ENCODE data around the gene TMEM14B.
"Not testable (repeated sequence)": the region's sequence is repeated elsewhere in the genome, so short reads cannot be mapped to it uniquely, and the experiment has no call there.

Gene TMEM14B

DNA sequence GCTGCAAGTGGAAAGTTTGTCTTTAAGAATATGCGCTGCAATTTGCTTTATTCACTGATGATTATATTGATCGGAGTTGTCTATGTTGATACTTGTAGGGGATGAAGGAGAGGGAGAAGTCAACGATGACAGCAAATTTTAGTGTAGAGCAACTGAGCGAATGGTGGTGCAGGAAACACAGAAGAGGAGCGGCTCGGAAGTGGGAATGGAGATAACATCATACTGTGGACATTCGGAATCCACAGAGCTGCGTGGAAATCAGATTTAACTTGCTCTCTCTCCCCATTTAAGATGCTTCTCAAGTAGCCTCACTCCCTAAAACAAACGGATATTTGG is 722 bp upstream of the TMEM14B start:
- no peak for DNase-seq (ENCODE audit: low spot score)

GRCh38 chr6:10749734-10750133 is 2.1 kb downstream of the TMEM14B start:
- DNase-seq (ENCODE audit: low spot score) = no peak

GRCh38 chr6:10750568-10750967 is 3.0 kb downstream of the TMEM14B start:
- not testable (repeated sequence) for DNase-seq (ENCODE audit: low spot score)

- not testable (repeated sequence) for DNase-seq (ENCODE audit: low spot score)
Measured at GRCh38 chr6:10751757-10752156, 4.2 kb downstream of the TMEM14B start.

- no peak for DNase-seq (ENCODE audit: low spot score)
Measured at GRCh38 chr6:10756085-10756484, 8.5 kb downstream of the TMEM14B start.

DNA sequence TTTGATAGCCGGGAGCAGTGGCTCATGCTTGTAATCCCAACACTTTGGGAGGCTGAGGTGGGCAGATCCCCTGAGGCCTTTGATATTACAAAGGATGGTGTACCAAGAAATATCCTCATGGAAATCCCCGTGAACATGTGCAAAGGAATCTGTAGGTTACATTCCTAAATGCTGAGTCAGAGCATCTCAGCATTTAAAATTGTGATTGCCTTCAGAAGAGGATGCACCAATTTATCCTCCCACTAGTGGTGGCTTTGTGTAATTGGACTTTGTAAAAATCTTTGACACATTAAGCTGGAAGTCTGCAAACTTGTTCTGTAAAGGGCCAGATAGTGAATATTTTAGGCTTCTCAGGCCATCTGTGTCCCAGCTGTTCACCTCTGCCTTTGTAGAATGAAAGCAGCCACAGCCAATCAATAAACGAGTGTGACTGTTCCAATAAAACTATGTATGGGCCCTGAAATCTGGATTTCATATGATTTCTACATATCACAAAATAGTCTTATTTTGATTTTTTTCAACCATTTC is 11.8 kb downstream of the TMEM14B start:
- peak; percentile 48 for DNase-seq (ENCODE audit: low spot score)

DNA sequence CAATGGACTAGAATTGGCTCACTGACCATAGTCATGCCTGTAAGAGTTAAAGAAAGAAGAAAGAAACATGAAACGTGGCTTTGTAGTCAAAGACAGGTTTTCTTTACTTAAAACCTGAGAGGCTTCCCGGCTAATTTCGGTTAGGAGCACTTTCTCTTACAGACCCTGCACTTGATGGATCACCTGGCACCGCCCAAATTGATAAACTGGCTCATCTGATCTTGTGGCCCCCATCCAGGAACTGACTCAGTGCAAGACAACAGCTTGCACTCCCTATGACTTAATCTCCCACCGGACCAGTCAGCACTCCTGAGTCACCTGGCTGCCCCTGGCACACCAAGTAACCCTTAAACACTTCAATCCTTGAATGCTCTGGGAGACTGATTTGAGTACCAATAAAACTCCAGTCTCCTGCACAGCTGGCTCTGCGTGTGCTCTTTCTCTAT is 12.3 kb downstream of the TMEM14B start:
- peak; percentile 16 for DNase-seq (ENCODE audit: low spot score)

DNA sequence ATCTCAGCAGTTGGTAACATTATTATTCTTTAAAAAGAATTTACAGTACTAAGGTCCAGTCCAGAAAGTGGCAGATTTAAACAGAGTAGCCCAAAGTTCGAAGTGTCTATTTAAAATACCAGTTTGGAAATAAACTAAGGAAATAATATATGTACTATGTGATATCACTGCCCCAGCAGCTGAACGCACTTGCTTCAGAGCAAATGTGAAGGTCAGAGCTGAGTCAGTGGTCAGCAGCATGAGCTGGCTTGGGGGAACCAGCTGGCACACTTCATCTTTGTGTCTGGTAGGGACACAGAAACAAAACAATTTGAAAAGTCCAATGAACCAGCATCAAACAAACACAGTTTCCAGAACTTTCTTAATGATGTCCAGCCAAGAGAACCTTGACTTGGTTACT is 15.4 kb downstream of the TMEM14B start:
- DNase-seq (ENCODE audit: low spot score) = no peak

GRCh38 chr6:10769419-10769818 is 21.8 kb downstream of the TMEM14B start:
- DNase-seq (ENCODE audit: low spot score) = no peak

DNA sequence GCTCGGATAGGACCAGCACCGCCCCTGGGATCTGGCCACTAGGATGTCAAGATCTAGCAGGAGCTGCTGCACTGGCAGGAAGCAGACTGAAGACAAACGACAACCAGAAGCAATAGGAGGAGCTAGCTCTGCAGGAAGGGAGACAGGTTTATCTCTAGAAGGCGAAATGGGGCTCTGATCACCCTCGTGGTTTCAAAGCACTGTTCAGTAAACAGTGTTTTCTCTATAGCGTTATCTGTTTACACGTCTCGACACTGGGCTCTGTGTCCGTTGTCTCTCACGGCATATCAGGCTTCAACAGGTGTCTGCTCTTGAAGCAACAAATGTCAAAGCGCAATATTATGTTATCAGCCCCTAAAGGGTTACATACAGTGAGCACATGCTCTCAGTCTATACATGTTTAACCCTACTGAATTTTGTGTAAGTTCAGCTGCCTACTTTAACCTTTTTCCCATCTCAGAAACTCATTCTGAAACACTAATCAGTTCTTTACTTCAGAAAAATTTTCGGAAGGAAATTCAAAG is 23.8 kb downstream of the TMEM14B start:
- DNase-seq (ENCODE audit: low spot score) = no peak

- no peak for DNase-seq (ENCODE audit: low spot score)
Measured at GRCh38 chr6:10778230-10778629, 30.6 kb downstream of the TMEM14B start.

DNA sequence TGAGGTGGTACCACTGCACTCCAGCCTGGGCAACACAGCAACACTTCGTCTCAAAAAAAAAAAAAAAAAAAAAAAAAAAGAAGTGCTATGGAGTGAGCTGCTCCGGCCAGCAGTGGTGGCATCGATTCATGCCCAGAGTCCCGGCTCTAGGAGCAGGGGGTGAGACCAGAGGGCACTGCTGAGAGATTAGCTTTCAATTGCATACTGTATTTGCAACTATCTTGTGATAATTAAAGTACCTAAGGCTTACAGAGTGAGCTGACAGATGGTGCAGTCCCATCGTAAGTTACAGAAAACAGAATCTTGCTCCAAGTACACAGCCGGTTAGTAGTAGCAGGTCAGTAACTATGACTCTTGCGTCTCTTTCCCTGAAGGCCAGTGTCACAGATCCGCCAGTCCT is 31.5 kb downstream of the TMEM14B start:
- DNase-seq (ENCODE audit: low spot score) = no peak

- no peak for DNase-seq (ENCODE audit: low spot score)
Measured at GRCh38 chr6:10791673-10792072, 44.1 kb downstream of the TMEM14B start.

DNA sequence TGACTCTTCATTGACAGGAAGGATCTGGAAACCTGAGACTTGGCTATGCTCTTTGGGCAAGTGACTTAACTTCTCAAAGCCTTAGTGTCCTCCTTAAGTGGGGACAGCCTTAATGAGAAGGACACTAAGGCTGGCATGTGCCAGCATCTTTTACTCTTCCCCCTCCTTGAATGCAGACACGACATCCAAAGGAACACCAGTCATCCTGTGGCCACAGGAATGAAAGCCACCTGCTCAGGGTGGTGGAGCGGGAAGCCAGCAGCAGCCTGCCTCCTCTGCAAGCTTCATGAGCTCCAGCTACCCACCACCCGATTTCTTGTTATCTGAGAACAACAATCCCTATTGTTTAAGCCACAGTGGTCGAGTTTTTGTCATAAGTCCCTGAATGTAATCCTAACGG is 44.5 kb downstream of the TMEM14B start:
- no peak for DNase-seq (ENCODE audit: low spot score)

GRCh38 chr6:10793035-10793434 is 45.4 kb downstream of the TMEM14B start:
- no peak for DNase-seq (ENCODE audit: low spot score)

GRCh38 chr6:10793695-10794094 is 46.1 kb downstream of the TMEM14B start:
- DNase-seq (ENCODE audit: low spot score) = no peak

DNA sequence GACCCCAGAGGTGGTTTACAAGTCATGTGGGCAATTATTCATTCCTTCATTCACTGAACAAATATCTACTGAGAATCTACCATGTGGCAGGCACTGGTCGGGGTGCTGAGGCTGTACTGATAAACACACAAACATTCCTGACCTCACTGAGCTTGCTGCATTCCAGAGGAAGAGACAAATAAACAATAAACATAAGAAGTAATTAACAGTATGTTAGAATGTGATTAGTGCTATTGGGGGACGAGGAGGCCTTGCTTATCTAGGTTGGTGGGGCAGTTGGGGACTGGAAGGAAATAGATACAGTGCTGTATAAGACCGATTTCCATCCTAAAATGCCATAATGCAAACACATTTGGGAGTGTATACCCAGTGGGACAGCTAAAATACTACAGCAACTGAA is 46.6 kb downstream of the TMEM14B start:
- DNase-seq (ENCODE audit: low spot score) = no peak

- DNase-seq (ENCODE audit: low spot score) = no peak
Measured at GRCh38 chr6:10800810-10801209, 53.2 kb downstream of the TMEM14B start.

GRCh38 chr6:10801224-10801848 is 53.7 kb downstream of the TMEM14B start:
- DNase-seq (ENCODE audit: low spot score) = peak; percentile 76

Data from cerebellar cortex (tissue), 1 donor.